ENCODE results near the gene CCL11. TPM values are rescaled to one million over a fixed set of nuclear protein-coding genes. Genes with fewer than 3 reads are reported as not detected.

Gene CCL11
- not detected in 2 replicates for total RNA-seq

DNA sequence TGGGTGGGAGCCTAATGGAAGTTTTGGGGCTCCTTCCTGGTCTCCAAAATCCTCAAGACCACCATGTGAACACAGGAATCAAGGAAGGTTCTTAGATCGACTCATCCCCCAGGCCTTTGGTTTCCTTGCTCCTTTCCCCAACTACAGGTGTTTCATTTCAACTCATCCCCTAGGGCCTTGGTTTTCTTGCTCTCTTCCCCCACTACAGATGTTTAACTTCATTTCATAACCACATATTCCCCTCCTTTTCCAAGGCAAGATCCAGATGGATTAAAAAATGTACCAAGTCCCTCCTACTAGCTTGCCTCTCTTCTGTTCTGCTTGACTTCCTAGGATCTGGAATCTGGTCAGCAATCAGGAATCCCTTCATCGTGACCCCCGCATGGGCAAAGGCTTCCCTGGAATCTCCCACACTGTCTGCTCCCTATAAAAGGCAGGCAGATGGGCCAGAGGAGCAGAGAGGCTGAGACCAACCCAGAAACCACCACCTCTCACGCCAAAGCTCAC, at the start of gene CCL11:
TSS of gene CCL11 (plus strand) at position 457 of the 507 bp plus-strand sequence. CDS start 67 bp downstream, outside the sequence.
- intact Hi-C loops (cut with micrococcal nuclease) = no loop called here

DNA sequence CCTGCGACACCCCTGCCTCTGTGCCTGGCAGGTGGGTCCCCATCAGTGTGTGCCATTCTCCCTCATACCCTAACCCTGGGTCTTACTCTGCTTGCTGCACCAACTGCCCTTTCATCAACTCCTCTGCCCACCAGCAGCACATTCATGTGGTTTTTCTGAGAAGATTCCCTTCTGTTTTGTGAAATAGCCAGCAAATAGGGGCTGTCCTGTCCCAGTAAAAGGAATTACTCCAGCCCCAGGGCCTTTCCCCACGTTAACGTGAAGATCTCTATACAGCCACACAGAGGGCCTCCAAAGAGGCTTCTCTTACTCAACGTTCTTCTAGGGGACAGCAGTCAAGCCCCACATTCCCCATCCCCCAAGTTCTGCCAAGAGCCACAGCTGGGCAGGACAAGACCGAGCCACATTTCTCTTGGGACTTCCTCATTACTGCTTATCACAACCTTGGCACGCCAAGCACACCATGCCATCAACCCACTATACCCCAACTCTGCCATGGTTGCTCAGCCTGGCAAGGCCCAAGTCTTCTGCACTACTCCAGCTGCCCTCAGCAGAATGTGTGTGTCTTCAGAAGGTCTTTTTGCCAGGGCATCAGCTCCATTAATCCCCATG, 49.2 kb upstream of the CCL11 start:
- intact Hi-C loops (cut with micrococcal nuclease) = no loop called here

DNA sequence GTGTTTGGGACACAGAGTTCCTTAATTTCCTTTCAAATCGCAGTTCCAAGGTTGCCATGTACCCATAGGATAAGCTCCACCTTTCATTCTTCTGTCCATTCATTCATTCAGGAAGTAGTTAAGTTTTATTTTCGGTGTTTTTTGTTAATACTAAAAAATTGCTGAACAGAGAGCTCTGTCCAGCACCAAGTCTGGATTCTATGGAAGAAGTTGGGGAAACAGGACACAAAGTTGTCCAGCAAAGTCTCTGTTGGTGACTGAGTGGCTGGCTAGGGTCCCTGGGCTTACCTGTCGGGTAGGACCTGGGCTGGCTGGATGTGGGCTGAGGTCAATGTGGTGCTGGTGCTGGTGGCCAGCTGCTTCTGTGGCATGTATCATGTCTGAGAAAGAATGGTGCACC, 48.1 kb upstream of the CCL11 start:
- intact Hi-C loops (cut with micrococcal nuclease) = no loop called here

DNA sequence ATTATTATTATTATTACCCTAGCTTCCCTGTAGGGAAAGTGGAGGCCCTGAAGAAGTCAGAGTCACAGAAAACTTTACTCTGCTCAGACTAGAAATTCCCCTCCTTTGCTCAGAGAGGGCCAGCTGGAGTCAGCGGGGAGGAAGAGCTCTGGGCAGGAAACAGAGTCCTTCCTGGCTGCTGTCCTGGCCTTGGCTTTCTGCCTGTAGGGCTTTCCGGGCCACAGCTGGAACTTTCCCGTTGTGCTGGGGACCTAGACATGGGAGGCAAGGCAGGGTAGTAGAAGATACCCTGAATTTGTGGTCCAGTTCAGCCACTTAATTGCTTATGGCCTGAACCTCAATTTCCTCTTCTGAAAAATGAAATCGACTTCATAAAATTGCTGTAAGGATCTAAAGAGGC, 44.5 kb upstream of the CCL11 start:
- intact Hi-C loops (cut with micrococcal nuclease) = no loop called here

DNA sequence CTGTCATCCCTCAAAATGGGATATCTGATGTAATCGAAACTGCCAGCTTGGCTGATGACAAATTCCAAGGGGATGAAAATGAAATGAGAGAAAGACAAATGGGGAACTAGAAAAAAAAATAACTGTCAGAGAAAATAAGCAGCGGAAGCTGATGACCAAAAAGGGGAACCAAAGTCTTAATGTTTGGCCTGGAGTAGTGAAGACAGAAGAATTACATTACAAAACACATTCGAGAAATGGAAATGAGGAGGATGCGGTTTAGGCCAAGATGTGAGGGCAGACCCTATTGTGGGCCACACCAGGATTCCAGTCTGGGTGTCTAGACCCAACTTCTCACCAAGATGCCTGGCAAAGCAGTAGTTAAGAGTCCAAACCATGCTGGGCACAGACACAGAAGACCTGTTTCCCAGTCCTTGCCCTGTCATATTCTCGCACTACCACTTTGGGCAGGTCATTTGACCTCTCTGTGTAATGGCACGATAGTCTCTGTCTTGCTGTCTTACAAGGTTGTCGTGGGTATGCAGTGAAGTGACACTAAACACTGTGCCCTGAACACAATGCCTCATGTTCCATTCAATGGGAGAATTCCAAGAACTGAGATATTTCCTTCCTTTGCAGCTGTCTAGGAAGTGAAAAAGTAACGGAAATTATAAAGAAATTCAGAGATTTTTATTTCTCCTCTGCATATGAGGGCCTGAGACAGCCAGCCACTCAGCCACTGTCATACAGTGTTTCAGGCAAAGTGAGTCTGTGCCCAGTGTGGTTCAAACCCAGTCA, 42.8 kb upstream of the CCL11 start:
- intact Hi-C loops (cut with micrococcal nuclease) = no loop called here

DNA sequence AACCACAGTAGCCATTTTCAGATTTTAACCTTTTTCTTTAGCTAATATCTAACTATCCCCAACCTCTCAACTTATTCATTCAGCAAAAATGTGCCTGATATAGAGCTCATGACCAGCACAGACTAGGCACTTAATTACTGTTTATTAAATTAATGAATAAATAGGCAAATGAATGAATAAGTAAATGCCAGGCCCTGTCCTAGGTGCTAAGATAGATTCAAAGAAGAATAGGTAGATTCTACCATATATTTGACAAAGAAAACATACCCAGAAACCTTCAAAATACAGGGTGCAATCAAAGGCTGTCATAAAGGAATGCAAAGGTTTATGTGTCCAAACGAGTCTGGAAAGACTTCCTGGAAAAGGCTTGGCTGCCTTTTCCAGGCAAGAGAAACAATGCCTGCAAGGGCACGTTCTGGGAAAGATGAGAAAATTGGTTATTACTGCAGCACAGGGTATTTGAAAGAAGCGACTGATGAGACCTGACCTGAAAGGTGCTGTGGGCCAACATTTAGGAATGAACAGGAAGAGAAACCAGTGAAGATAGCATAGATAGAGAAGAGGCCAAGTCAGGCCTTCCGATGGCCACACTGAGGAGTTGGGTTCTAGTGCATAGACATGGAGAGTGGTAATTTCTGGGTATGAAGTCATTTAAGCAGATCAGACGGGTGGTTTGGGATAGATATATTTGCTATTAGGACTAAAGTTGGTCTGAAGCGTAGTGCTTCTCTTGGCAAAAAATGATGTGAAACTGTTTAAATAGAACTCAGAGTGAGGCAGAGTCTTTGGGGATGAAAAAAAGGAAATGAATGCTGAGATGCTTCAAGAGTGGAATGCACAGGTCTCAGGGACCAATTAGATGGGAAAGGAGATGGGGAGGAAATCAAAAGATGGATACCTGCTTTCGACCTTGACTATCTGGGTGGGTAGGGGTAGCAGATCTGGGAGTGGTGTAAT, 41.9 kb upstream of the CCL11 start:
- intact Hi-C loops (cut with micrococcal nuclease) = no loop called here

DNA sequence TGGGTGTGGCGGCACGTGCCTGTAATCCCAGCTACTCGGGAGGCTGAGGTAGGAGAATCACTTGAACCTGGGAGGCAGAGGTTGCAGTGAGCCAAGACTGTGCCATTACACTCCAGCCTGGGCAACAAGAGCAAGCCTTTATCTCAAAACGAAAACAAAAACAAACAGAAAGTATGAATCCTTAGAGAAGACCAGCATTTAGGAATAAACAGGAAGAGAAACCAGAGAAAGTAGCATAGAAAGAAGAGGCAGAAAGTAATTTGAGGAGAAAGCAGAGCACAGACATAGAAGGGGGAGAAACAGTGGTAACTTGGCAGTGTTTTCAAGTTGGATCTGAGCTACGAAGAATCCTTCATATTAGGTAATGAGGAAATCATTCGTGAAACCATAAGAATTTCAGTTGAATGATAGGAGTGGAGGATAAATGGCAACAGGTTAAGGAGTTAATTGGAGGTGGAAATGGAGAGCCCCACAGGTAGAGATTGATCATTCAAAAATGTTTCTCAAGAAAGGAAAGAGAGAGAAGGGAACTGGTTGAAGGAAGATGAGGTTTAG, 40.1 kb upstream of the CCL11 start:
- intact Hi-C loops (cut with micrococcal nuclease) = no loop called here

DNA sequence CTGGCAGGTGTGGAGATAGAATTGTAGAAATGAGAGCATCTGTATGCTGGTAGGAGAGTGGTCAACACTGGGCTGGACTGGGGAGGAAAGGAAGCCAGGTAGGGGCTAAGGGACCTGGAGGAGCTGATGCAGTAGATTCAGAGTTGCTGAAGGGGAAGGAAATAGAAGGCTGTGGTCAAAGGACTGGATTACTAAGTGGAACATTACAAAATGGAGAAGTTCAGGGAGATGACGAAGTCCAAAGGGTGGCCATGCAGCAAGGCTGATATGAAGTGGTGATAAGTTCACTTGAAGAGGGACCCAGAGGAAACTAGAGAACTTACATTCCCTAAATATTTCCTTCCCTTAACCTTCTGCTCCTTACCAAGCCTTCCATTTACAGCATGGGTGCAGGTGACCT, 39.1 kb upstream of the CCL11 start:
- intact Hi-C loops (cut with micrococcal nuclease) = no loop called here

DNA sequence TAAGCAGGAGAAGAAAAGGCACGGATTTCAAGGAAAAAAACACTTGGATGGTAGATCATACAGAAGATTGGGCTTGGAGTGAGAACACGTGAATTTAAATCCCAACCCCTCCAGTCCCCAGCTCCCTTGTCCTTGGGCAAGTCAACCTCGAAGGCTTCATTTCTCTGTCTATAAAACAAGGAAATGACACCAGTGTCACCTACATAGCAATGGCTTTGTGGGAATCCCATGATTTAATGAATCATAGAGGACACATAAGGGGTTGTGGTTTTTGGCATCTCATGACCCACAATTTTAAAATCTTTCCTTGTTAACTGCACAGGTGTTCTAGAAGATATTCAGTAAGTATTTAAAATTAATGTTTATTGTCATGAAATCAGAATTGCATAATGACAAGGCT, 38.7 kb upstream of the CCL11 start:
- intact Hi-C loops (cut with micrococcal nuclease) = no loop called here

DNA sequence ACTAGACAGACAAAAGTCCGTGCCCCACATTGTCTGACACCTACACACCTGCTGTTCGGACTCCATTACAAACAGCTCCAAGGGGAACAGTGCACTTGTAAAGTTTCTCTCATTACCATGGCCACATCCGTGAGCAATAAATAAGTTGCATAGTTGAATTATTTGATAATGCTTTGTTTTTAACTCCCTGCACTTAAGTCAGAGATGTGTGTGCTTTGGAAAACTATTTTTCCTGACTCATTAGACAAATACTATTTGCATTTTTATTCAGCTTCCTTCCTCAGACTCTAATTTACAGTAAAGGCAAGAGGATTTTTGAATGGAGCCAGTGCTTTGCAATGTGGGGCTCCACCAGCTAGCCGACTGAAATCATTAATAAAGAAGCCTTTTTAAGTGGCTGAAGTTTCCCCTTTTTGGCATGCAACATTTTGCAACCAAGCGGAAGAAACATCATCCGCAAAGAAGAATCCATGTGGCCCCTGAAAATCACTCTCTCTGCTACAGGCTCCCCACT, 37.0 kb upstream of the CCL11 start:
- intact Hi-C loops (cut with micrococcal nuclease) = no loop called here

DNA sequence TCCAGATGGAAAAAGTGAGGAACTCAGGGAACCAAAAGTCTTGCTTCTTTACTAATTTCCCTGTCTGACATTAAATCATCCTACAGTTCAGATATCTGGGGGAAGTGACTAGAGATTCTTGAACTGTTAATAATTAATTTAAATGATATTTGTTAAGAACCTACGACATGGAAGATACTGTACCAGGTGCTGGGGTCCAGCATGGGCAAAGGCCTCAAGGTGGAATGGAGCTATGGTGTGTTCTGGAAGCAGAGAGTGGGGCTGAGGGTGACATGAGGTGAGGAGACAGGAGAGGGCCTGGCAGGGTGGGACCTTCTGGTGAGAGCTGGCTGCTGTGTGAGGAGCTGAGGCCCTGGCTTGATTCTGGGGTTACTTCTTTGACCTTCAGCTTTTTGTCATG, 36.5 kb upstream of the CCL11 start:
- intact Hi-C loops (cut with micrococcal nuclease) = no loop called here

DNA sequence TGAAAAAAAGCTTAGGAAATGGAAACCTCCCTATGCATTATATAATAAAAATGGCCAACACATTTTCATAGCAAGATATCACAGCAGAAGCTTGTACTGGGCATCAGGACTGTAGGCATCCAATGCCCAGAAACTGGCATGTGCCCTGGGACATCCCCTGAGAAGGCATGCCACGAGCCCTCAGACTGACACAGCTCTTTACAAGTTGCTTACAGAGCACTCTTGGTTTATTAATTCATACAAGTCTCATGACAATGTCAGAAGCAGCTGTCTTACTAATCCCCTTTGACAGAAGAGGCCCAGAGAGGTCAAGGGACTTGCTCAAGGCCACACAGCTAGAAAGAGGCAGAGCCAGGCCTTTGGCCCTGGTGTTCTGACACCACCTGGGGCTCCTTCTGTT, 36.1 kb upstream of the CCL11 start:
- intact Hi-C loops (cut with micrococcal nuclease) = no loop called here

DNA sequence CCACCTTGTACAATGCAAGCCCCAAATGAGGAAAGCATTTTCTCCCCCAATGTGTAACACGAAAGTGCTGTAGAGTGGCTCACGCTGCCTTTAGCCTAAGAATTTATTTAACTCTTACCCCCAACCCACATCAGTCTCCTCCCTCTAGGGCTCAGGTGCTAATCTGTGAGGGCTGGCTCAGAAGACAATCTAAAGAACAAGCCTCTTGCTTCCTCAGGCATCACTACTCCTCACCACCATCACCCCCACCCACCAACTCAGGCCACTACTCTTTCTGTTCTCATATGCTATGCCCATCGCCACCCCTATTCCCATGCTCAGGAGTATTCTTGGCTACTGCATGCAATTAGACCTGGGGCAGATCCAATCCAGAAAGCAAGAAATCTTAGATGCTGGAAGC, 34.4 kb upstream of the CCL11 start:
- intact Hi-C loops (cut with micrococcal nuclease) = no loop called here

DNA sequence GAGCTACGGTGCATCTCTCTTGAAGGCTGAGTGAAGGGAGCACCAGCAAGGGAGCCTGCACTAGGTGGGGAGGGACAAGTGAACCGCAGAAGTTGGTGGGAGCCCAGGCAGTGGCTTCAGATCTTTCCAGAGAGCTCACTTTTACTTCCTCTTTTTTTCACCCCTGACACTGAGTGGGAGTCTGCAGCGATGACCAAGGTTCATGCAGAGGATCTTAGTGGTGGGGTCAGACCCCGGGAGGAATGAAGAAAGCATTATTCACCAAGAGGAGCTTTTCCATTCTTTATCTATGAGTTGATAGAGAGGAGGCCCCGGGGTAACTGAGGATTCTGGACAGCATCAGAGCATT, 33.5 kb upstream of the CCL11 start:
- intact Hi-C loops (cut with micrococcal nuclease) = no loop called here

DNA sequence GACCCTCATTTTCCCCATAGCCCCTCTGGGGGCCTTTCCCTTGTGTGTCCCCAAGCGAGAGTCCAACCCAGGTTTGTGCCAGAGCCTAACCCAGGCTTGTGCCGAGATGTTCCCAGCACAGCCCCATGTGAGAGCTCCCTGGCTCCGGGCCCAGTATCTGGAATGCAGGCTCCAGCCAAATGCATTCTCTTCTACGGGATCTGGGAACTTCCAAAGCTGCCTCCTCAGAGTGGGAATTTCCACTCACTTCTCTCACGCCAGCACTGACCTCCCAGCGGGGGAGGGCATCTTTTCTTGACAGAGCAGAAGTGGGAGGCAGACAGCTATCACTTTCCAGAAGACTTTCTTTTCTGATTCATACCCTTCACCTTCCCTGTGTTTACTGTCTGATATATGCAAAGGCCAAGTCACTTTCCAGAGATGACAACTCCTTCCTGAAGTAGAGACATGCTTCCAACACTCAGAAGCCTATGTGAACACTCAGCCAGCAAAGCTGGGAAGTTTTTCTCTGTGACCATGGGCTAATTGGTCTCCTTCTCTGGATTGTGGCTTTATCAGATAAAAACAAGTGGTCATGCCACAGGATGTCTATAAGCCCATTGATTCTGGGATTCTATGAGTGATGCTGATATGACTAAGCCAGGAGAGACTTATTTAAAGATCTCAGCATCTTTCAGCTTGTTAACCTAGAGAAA, 33.0 kb upstream of the CCL11 start:
- intact Hi-C loops (cut with micrococcal nuclease) = no loop called here

DNA sequence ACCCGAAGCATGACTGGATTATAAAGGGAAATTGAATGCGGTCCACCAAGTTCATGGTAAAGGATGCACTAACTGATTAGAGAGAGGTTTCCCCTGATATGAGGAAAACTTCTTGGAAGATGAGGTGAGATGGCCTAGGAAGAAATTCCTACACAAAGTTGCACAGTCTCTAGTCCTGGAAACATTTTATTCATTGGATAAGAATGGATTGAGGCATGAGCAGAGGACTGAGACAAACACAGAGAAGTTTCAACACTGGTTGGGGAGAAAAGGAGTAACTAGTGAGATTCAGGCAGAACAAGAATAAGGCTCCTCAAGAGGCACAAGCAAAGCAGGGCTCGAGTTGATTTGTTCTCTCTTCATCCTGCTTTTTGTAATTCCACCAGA, 32.4 kb upstream of the CCL11 start:
- intact Hi-C loops (cut with micrococcal nuclease) = no loop called here

DNA sequence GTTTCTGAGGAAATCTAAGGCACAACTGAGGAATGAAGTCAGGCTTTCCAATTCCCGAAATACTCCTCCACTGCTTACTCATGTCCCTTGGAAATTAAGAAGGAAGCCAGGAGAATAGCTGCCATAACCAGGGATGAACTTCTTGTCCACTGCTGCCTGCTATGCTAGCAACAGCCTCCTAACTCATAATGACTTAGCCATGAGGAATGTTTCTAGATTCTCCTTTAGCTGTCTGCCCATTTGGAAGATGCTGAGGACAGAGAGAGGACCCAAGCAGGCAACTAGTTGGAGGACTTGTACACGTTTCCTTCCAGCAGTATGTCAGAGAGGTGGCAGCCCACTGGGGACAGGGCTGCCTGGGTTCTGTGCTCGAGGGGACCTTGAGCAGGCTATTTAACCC, 31.4 kb upstream of the CCL11 start:
- intact Hi-C loops (cut with micrococcal nuclease) = no loop called here

DNA sequence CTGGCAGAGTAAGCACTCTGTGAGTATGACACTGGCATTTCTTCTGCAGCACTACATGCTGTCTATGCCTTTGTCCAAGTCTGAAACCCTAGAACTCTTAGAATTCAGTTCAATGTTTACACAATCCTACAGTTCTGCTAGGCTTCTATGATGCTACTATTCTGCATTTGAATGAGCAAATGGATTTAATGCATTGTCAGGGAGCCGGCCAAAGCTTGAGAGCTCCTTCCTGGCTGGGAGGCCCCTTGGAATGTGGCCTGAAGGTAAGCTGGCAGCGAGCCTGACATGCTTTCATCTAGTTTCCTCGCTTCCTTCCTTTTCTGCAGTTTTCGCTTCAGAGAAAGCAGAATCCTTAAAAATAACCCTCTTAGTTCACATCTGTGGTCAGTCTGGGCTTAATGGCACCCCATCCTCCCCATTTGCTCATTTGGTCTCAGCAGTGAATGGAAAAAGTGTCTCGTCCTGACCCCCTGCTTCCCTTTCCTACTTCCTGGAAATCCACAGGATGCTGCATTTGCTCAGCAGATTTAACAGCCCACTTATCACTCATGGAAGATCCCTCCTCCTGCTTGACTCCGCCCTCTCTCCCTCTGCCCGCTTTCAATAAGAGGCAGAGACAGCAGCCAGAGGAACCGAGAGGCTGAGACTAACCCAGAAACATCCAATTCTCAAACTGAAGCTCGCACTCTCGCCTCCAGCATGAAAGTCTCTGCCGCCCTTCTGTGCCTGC, 30.7 kb upstream of the CCL11 start, which contains the start of gene CCL2:
TSS of gene CCL2 (plus strand) at position 635 of the 730 bp plus-strand sequence. CDS start at position 700, 65 bp downstream.
- intact Hi-C loops (cut with micrococcal nuclease) = no loop called here

DNA sequence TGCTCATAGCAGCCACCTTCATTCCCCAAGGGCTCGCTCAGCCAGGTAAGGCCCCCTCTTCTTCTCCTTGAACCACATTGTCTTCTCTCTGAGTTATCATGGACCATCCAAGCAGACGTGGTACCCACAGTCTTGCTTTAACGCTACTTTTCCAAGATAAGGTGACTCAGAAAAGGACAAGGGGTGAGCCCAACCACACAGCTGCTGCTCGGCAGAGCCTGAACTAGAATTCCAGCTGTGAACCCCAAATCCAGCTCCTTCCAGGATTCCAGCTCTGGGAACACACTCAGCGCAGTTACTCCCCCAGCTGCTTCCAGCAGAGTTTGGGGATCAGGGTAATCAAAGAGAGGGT, 30.2 kb upstream of the CCL11 start:
- intact Hi-C loops (cut with micrococcal nuclease) = no loop called here

DNA sequence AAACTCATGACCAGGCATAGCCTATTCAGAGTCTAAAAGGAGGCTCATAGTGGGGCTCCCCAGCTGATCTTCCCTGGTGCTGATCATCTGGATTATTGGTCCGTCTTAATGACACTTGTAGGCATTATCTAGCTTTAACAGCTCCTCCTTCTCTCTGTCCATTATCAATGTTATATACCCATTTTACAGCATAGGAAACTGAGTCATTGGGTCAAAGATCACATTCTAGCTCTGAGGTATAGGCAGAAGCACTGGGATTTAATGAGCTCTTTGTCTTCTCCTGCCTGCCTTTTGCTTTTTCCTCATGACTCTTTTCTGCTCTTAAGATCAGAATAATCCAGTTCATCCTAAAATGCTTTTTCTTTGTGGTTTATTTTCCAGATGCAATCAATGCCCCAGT, 29.7 kb upstream of the CCL11 start:
- intact Hi-C loops (cut with micrococcal nuclease) = no loop called here
